GM12874 (cell line): ENCODE data around the gene PPFIBP1.

Experiments used
- TF ChIP-seq, protein P1 (sequence below): IDR thresholded peaks from 2 replicates; pipeline ENCODE4 v1.5.1; 2011; ENCODE audit warnings: low read depth, mild to moderate bottlenecking, control low read depth, low read length, moderate library complexity; ENCODE audit not compliant: insufficient read depth

Gene PPFIBP1

GRCh38 chr12:27672643-27673042 lies 148.6 kb downstream of the PPFIBP1 start:
- TF ChIP-seq, protein P1, sequence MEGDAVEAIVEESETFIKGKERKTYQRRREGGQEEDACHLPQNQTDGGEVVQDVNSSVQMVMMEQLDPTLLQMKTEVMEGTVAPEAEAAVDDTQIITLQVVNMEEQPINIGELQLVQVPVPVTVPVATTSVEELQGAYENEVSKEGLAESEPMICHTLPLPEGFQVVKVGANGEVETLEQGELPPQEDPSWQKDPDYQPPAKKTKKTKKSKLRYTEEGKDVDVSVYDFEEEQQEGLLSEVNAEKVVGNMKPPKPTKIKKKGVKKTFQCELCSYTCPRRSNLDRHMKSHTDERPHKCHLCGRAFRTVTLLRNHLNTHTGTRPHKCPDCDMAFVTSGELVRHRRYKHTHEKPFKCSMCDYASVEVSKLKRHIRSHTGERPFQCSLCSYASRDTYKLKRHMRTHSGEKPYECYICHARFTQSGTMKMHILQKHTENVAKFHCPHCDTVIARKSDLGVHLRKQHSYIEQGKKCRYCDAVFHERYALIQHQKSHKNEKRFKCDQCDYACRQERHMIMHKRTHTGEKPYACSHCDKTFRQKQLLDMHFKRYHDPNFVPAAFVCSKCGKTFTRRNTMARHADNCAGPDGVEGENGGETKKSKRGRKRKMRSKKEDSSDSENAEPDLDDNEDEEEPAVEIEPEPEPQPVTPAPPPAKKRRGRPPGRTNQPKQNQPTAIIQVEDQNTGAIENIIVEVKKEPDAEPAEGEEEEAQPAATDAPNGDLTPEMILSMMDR = no peak

GRCh38 chr12:27673101-27673718 lies 149.2 kb downstream of the PPFIBP1 start:
- TF ChIP-seq, protein P1 = no peak

- TF ChIP-seq, protein P1 = no peak
Measured at GRCh38 chr12:27674989-27675388, 151.0 kb downstream of the PPFIBP1 start.

DNA sequence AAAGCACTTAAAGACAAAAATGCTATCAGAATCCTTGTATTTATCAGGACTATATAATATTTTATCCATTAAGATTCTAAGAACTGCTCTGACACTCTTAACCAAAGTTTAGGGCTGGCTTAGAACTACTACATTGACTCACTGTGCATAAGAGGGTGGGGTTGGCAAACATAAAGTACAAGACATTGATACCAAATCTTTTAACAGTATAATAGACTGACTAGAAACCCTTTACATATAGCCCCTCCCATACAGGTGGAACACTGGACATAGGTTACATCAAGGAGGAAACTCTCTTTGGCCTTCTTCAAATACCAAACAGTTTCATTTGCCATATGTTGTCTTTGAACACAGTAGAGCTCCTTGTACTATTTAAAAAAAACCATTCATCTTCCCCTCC lies 156.6 kb downstream of the PPFIBP1 start:
- TF ChIP-seq, protein P1 = no peak

DNA sequence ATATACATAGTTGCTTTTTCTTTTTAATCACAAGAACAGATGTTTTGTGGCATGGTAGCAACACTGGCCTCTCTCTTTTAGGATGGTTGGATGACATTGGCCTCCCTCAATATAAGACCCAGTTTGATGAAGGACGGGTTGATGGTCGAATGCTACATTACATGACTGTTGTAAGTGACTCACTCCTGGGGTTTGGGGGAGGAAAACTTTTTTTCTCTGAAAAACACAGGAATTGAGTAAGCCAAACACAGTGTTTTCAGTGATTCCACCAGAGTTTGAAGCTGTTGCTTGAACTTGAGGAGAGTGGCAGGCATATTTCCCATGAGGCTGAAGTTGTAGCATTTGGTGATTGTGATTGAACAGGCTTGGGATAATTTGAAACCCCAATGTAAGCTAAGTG lies 158.5 kb downstream of the PPFIBP1 start:
- TF ChIP-seq, protein P1 = no peak

DNA sequence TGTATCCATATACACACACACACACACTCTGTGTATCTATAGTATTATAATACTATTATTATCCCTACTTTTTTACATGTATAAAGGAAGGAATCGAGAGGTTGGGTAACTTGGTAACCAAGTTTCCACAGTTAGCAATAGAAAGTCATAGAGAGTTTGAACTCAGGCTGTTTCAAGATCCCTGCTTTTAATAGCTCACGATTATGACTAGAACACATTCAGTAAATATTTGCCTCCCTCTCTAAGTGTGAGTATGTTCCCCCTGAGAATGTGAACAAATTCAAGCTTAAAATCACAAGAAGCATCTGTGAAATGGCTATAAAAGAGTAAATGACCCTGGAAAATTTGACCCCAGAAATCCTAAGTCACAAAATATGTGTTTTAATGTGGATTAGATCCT lies 161.3 kb downstream of the PPFIBP1 start:
- TF ChIP-seq, protein P1 = no peak

GRCh38 chr12:27686147-27686546 lies 162.1 kb downstream of the PPFIBP1 start:
- TF ChIP-seq, protein P1 = no peak

DNA sequence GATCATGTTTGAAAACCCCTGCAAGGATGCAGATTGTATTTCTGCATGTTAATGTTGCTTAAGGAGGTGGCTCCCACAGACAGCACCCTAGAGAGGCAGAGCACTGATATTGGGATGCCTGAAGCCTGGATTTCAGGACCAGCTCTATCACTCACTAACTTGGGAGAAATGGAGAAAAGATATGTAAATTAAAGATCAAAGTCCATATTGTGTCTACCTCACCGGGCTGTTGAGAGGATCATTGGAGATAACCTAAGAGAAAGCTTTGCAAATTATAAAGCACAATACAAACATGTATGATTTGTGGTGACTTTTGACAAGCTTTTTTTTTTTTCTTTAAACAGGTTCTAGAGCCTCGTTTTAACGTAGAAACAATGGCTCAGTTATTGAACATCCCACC lies 164.7 kb downstream of the PPFIBP1 start:
- TF ChIP-seq, protein P1 = no peak
